K562 (cell line): ENCODE measurements around the gene ZSWIM4. TPM values are rescaled to one million over a fixed set of nuclear protein-coding genes. Genes with fewer than 3 reads are reported as not detected.
A peak's percentile ranks its signal among the peaks of the same experiment; 100 is the strongest.

Experiments
- ATAC-seq: fragments of 200-7000 bp; cut with Tn5 transposase; 3 replicates; pipeline ENCODE4 v1.9.1; 2020; ENCODE audit warnings: moderate library complexity
- BruUV-seq: library from RNA; stranded (reverse); fragments of 400-500 nt; replicated peaks from 2 replicates; lab custom pipeline; 2021; lab: Mats Ljungman, UMichigan
- CTCF ChIA-PET: fragments of 300-600 bp; formaldehyde crosslinking; extraction: SDS; loops from one replicate; lab custom pipeline; 2021; ENCODE audit warnings: low intra/inter-chr PET ratio; lab: Yijun Ruan, JAX
- POLR2A ChIA-PET: fragments of 300-600, 350-650 bp; sonication (Branson Sonifier 250); formaldehyde crosslinking; extraction: SDS; loops from one replicate; lab custom pipeline; 2021; ENCODE audit warnings: antibody characterized with exemption, inconsistent platforms; lab: Yijun Ruan, JAX
- DNase-seq, 4 experiments: peaks; one replicate each; pipeline versions ENCODE4 v3.0.0 to v3.0.0-alpha.2; 2011 to 2018; ENCODE audit warnings: low spot score in 3 of 4, mixed read lengths in 3 of 4; ENCODE audit errors: extremely low read depth in 1 of 4
- FAIRE-seq: peaks from 2 replicates; lab custom pipeline; 2011; peaks lifted over from hg19 to GRCh38; lab: Jason Lieb, UNC
- H2AFZ ChIP-seq: 2 replicates; pipeline ENCODE4 v1.6.0; 2011; ENCODE audit warnings: low read depth, low read length, control low read depth, inconsistent platforms
- H3K27ac ChIP-seq: fragments of 200-600 bp; 3 replicates; pipeline ENCODE4 v1.8.0; 2011; ENCODE audit warnings: low read depth, mild to moderate bottlenecking, control low read depth, inconsistent platforms, low read length, moderate library complexity, mixed read lengths; ENCODE audit errors: extremely low read depth
- H3K27me3 ChIP-seq, 2 experiments: fragments of 300-600 bp in 1 of 2; 2 replicates in 1 of 2; 3 replicates in 1 of 2; pipeline versions ENCODE4 v1.6.0 to v1.8.0; 2011; ENCODE audit warnings: inconsistent platforms in 2 of 2, low read length in 2 of 2, mild to moderate bottlenecking in 1 of 2, mixed read lengths in 1 of 2, moderate library complexity in 1 of 2; ENCODE audit not compliant: control insufficient read depth in 2 of 2, insufficient read depth in 2 of 2
- H3K36me3 ChIP-seq: fragments of 300-600 bp; 3 replicates; pipeline ENCODE4 v1.8.0; 2011; ENCODE audit warnings: mild to moderate bottlenecking, low read length, inconsistent platforms; ENCODE audit not compliant: control insufficient read depth, insufficient read depth
- H3K4me1 ChIP-seq, 2 experiments: fragments of 200-600 bp in 1 of 2; replicated peaks in 1 of 2; 2 replicates in 1 of 2; 3 replicates in 1 of 2; pipeline versions ENCODE4 v1.5.1 to v1.8.0; 2011; ENCODE audit warnings: inconsistent platforms in 2 of 2, low read length in 2 of 2, mild to moderate bottlenecking in 1 of 2, mixed read lengths in 1 of 2, moderate library complexity in 1 of 2; ENCODE audit not compliant: control insufficient read depth in 2 of 2, insufficient read depth in 2 of 2
- H3K4me2 ChIP-seq: 2 replicates; pipeline ENCODE4 v1.6.1; 2011; ENCODE audit warnings: low read length, control low read depth, inconsistent platforms, mixed read lengths; ENCODE audit not compliant: insufficient read depth
- H3K4me3 ChIP-seq: fragments of 200-600 bp; sonication (generic), shearing (Covaris generic); 2 replicates; pipeline ENCODE4 v1.5.1; 2016; ENCODE audit warnings: control low read depth, inconsistent platforms
- H3K79me2 ChIP-seq: fragments of 200-600 bp; 3 replicates; pipeline ENCODE4 v1.8.0; 2011; ENCODE audit warnings: low read length, inconsistent platforms; ENCODE audit not compliant: control insufficient read depth, insufficient read depth
- H3K9ac ChIP-seq, 2 experiments: 2 replicates each; pipeline versions ENCODE4 v1.6.0 to v1.6.1; 2011; ENCODE audit warnings: low read depth in 2 of 2, low read length in 2 of 2, control low read depth in 1 of 2, inconsistent platforms in 1 of 2, mild to moderate bottlenecking in 1 of 2, mixed read lengths in 1 of 2; ENCODE audit not compliant: insufficient read depth in 1 of 2
- H3K9me1 ChIP-seq: one replicate; pipeline ENCODE4 v1.6.0; 2011; ENCODE audit warnings: inconsistent platforms, mild to moderate bottlenecking, low read length, moderate library complexity; ENCODE audit not compliant: control insufficient read depth, insufficient read depth
- H3K9me3 ChIP-seq: replicated peaks from 2 replicates; pipeline ENCODE4 v1.5.1; 2011; ENCODE audit warnings: low read depth, low read length, inconsistent platforms; ENCODE audit not compliant: control insufficient read depth, insufficient read depth
- H4K20me1 ChIP-seq: replicated peaks from 2 replicates; pipeline ENCODE4 v1.6.1; 2011; ENCODE audit warnings: low read length, inconsistent platforms, mixed read lengths; ENCODE audit not compliant: control insufficient read depth, insufficient read depth
- EGR1 ChIP-seq: fragments of 450-650 bp; conservative IDR thresholded peaks from 2 replicates; pipeline ENCODE4 v1.6.1; 2017; ENCODE audit warnings: mild to moderate bottlenecking
- FOXM1 ChIP-seq, 2 experiments: fragments of 450-650 bp in 1 of 2; sonication (generic) in 1 of 2; formaldehyde crosslinking in 1 of 2; IDR thresholded peaks; 2 replicates each; pipeline versions ENCODE4 v1.6.1 to v1.9.0; 2017 to 2022; ENCODE audit warnings: low read depth in 2 of 2, mild to moderate bottlenecking in 2 of 2, missing genetic modification reagents in 1 of 2, moderate library complexity in 1 of 2
- RBM14 ChIP-seq: fragments of 200-400 bp; formaldehyde crosslinking; IDR thresholded peaks from 2 replicates; pipeline ENCODE4 v1.6.1; 2018; ENCODE audit warnings: low read depth, mild to moderate bottlenecking, low read length, moderate library complexity, borderline replicate concordance; ENCODE audit not compliant: insufficient read depth
- SNRNP70 ChIP-seq: fragments of 200-400 bp; formaldehyde crosslinking; optimal IDR thresholded peaks from 2 replicates; pipeline ENCODE3; 2017; ENCODE audit warnings: low read depth, low read length
- SRSF1 ChIP-seq: fragments of 200-400 bp; formaldehyde crosslinking; IDR thresholded peaks from 2 replicates; pipeline ENCODE4 v1.6.1; 2017; ENCODE audit warnings: mild to moderate bottlenecking, low read depth, low read length, moderate library complexity
- TARDBP ChIP-seq: fragments of 450-650 bp; IDR thresholded peaks from 2 replicates; pipeline ENCODE4 v1.6.1; 2016
- ZFP36 ChIP-seq: fragments of 150-350 bp; IDR thresholded peaks from 2 replicates; pipeline ENCODE4 v1.6.1; 2018; ENCODE audit warnings: low read length, low read depth; ENCODE audit not compliant: partially characterized antibody
- ZNF124 ChIP-seq: sonication (generic); formaldehyde crosslinking; IDR thresholded peaks from 2 replicates; pipeline ENCODE4 v1.8.1; 2022; ENCODE audit warnings: missing genetic modification reagents
- WGBS: fragments of 100-300 bp; shearing (Covaris generic); methylation state at CpG from one replicate; pipeline ENCODE4 v1.1.6; 2016; ENCODE audit warnings: low coverage, mixed read lengths; ENCODE audit not compliant: insufficient coverage; ENCODE audit errors: missing lambda C conversion rate; 5-methylcytosine and 5-hydroxymethylcytosine counted together
- in situ Hi-C: fragments of 300-500 bp; cut with MboI; formaldehyde crosslinking; loops from 4 replicates; pipeline ENCODE4 v1.15.0; 2018; ENCODE audit warnings: inconsistent platforms, mixed read lengths
- intact Hi-C: fragments of 100-400 bp; cut with micrococcal nuclease; formaldehyde crosslinking; loops from 2 replicates; pipeline ENCODE4 v1.14.2; 2022
- polyA plus RNA-seq, 8 experiments: library from polyadenylated mRNA; depleted of rRNA in 4 of 8; stranded (reverse) in 5 of 8; unstranded in 3 of 8; fragments of >200 nt; fragmentation: Nextera tagmentation in 2 of 8; fragmentation: Illumina TruSeq in 1 of 8; extraction: Ambion mirVana in 2 of 8; extraction: Trizol in 1 of 8; gene quantifications; 2 replicates each; pipeline versions ENCODE4 v1.2.1 to v1.2.3, GENCODE V29; 2011 to 2014; ENCODE audit warnings: inconsistent platforms in 1 of 8, missing spikeins in 1 of 8
- total RNA-seq, 7 experiments: library from RNA; depleted of rRNA in 6 of 7; stranded (reverse); fragments of >200 nt in 6 of 7; fragmentation: Illumina TruSeq in 2 of 7; extraction: Trizol in 2 of 7; gene quantifications; 2 replicates each; pipeline versions ENCODE4 v1.2.1 to v1.2.3, GENCODE V29; 2011 to 2021; ENCODE audit warnings: low replicate concordance in 1 of 7
- TF ChIP-seq, protein P1 (sequence below), 2 experiments: fragments of 250-450 bp in 1 of 2; fragments of 450-650 bp in 1 of 2; sonication (Bioruptor Pico) in 1 of 2; IDR thresholded peaks; 2 replicates each; pipeline versions ENCODE4 v1.6.1 to v1.8.0; 2016 to 2021; ENCODE audit warnings: mild to moderate bottlenecking in 2 of 2, moderate library complexity in 2 of 2, missing compliant biosample characterization in 1 of 2, missing genetic modification characterization in 1 of 2
- TF ChIP-seq, protein P2 (sequence below), 2 experiments: IDR thresholded peaks; 2 replicates each; pipeline ENCODE4 v1.6.1; 2011; ENCODE audit warnings: borderline replicate concordance in 1 of 2, control low read depth in 1 of 2, low read depth in 1 of 2, low read length in 1 of 2, mild to moderate bottlenecking in 1 of 2, mixed read lengths in 1 of 2, moderate library complexity in 1 of 2; ENCODE audit not compliant: insufficient read depth in 1 of 2, insufficient read length in 1 of 2, poor library complexity in 1 of 2, severe bottlenecking in 1 of 2; ENCODE audit errors: extremely low read depth in 1 of 2
- TF ChIP-seq, protein P3 (sequence below): sonication (generic); formaldehyde crosslinking; IDR thresholded peaks from 2 replicates; pipeline ENCODE4 v1.8.0; 2023; ENCODE audit warnings: mild to moderate bottlenecking, missing genetic modification reagents

Gene ZSWIM4
- total and polyA plus RNA-seq, 9 of the 15 experiments (the other 6 are each of a cell fraction or from before 2014, with no cell fraction given): 0.25 to 3.7 (median 0.79) TPM; not detected in 2

DNA sequence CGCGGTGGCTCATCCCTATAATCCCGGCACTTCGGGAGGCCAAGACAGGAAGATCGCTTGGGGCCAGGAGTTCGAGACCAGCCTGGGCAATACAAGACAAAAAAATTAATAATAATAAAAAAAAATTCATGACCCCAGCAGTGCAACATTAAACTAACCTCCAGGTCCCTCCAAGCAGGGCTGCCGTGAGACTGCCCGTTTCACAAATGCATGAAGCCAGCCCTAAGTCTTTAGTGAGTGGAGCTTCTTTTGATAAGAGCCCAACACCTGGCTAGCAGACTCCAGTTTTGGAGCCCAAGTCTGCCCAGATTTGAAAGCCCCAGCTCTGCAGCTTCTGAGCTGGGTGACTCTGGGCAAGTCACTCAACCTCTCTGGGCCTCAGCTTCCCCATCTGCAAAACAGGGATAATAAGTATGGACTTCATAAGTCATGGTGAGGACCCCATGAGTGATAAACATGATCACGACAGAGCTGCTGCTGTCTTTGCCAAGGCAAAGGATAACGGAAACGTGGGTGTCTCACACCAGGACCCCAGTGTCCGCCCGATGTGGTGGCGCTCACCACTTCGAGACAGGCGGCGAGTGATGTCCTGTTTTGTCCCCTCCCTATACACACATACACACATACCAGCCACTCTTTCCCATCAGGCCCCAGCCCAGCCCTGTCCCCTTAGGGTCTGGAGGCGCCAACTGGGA, 43.3 kb downstream of the ZSWIM4 start:
- CTCF ChIA-PET: interaction anchor here (0.5 to 0.9 kb wide), 2 partner anchors 42 to 48 kb away, joined by 3 read pairs; no protein-coding TSS in a partner anchor
- no peak for FAIRE-seq
- in situ Hi-C loops (no loop called here), intact Hi-C loops (no loop called here)
- 42% methylated on average over 18 of the region's 18 CpGs for WGBS
- H3K9me1 ChIP-seq: no peaks in the 10 kb centered on the region
- H3K4me3 ChIP-seq: peak overlapping the region; percentile 72
- POLR2A ChIA-PET: interaction anchor here (1.4 to 1.5 kb wide), 2 partner anchors 9 to 13 kb away, joined by 5 read pairs; no protein-coding TSS in a partner anchor
- no peak for ATAC-seq
- H3K9me3 ChIP-seq: no peaks in the 10 kb centered on the region
- TSS peak; percentile 8 for BruUV-seq
- peak overlapping the region; percentile 77 for H2AFZ ChIP-seq
- no peak for DNase-seq
- H3K36me3 ChIP-seq: peaks cover 33% of the 10 kb centered on the region; the same call in 2 of the 3 replicates
- 0 out of 2 replicates have a peak, but pooled peaks cover 3% of the 10 kb centered on the region for H4K20me1 ChIP-seq
- H3K9ac ChIP-seq: peak overlapping the region; percentile 91 to 98
- H3K79me2 ChIP-seq: peaks cover 70% of the 10 kb centered on the region
- peak overlapping the region; percentile 97 for H3K27ac ChIP-seq
- H3K4me1 ChIP-seq: peaks cover 33 to 81% of the 10 kb centered on the region in 2 experiments
- H3K4me2 ChIP-seq: peak overlapping the region; percentile 92
- no peaks in the 10 kb centered on the region for H3K27me3 ChIP-seq
- TF ChIP-seq ZFP36: peak; percentile 89
- TF ChIP-seq ZNF124: no peak
- no peak for TF ChIP-seq SNRNP70
- TF ChIP-seq FOXM1 (IDR thresholded peaks at IDR 0.05; ENCODE audit: low read depth): peak; percentile 51; the same call in 1 of the 2 replicates
- TF ChIP-seq FOXM1 (CRISPR knock-in tag; IDR thresholded peaks at IDR 0.05; ENCODE audit: low read depth): no peak
- no peak for TF ChIP-seq TARDBP
- TF ChIP-seq, protein P1, sequence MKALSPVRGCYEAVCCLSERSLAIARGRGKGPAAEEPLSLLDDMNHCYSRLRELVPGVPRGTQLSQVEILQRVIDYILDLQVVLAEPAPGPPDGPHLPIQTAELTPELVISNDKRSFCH (CRISPR knock-in tag; IDR thresholded peaks at IDR 0.05): no peak
- TF ChIP-seq, protein P1 (tag; IDR thresholded peaks at IDR 0.05): peak; percentile 72; the same call in 1 of the 2 replicates
- TF ChIP-seq, protein P2, sequence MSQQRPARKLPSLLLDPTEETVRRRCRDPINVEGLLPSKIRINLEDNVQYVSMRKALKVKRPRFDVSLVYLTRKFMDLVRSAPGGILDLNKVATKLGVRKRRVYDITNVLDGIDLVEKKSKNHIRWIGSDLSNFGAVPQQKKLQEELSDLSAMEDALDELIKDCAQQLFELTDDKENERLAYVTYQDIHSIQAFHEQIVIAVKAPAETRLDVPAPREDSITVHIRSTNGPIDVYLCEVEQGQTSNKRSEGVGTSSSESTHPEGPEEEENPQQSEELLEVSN (IDR thresholded peaks at IDR 0.05; ENCODE audit: borderline replicate concordance in 1 of 2, extremely low read depth in 1 of 2, insufficient read depth in 1 of 2, insufficient read length in 1 of 2, low read depth in 1 of 2, low read length in 1 of 2, poor library complexity in 1 of 2, severe bottlenecking in 1 of 2): no peak
- no peak for TF ChIP-seq SRSF1
- TF ChIP-seq EGR1: 0 out of 2 replicates have a peak, but pooled peaks have one; percentile 40
- TF ChIP-seq, protein P3, sequence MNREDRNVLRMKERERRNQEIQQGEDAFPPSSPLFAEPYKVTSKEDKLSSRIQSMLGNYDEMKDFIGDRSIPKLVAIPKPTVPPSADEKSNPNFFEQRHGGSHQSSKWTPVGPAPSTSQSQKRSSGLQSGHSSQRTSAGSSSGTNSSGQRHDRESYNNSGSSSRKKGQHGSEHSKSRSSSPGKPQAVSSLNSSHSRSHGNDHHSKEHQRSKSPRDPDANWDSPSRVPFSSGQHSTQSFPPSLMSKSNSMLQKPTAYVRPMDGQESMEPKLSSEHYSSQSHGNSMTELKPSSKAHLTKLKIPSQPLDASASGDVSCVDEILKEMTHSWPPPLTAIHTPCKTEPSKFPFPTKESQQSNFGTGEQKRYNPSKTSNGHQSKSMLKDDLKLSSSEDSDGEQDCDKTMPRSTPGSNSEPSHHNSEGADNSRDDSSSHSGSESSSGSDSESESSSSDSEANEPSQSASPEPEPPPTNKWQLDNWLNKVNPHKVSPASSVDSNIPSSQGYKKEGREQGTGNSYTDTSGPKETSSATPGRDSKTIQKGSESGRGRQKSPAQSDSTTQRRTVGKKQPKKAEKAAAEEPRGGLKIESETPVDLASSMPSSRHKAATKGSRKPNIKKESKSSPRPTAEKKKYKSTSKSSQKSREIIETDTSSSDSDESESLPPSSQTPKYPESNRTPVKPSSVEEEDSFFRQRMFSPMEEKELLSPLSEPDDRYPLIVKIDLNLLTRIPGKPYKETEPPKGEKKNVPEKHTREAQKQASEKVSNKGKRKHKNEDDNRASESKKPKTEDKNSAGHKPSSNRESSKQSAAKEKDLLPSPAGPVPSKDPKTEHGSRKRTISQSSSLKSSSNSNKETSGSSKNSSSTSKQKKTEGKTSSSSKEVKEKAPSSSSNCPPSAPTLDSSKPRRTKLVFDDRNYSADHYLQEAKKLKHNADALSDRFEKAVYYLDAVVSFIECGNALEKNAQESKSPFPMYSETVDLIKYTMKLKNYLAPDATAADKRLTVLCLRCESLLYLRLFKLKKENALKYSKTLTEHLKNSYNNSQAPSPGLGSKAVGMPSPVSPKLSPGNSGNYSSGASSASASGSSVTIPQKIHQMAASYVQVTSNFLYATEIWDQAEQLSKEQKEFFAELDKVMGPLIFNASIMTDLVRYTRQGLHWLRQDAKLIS: 0 out of 2 replicates have a peak, but pooled peaks have one; percentile 19
- no peak for TF ChIP-seq RBM14
